Suprapubic skin (tissue), 4 donors: ENCODE measurements around the gene RELCH. TPM values are rescaled to one million over a fixed set of nuclear protein-coding genes. Genes with fewer than 3 reads are reported as not detected.
A peak's percentile ranks its signal among the peaks of the same experiment; 100 is the strongest.

ENCODE experiments used
- DNase-seq, 2 donors: peaks; one replicate each; pipeline ENCODE4 v3.0.0-alpha.2; 2019; ENCODE audit warnings: low spot score in 2 of 2
- H3K27ac ChIP-seq: fragments of 200-600 bp; sonication (generic); one replicate; pipeline ENCODE4 v1.5.1; 2019
- H3K27me3 ChIP-seq: fragments of 200-600 bp; sonication (generic); one replicate; pipeline ENCODE4 v1.5.1; 2019
- H3K36me3 ChIP-seq: fragments of 200-600 bp; sonication (generic); one replicate; pipeline ENCODE4 v1.5.1; 2019
- H3K4me1 ChIP-seq: fragments of 200-600 bp; sonication (generic); one replicate; pipeline ENCODE4 v1.5.1; 2019
- H3K4me3 ChIP-seq: fragments of 200-600 bp; sonication (generic); one replicate; pipeline ENCODE4 v1.5.1; 2019; ENCODE audit warnings: mild to moderate bottlenecking
- H3K9me3 ChIP-seq: fragments of 200-600 bp; sonication (generic); one replicate; pipeline ENCODE4 v1.5.1; 2019
- CTCF ChIP-seq, 2 donors: fragments of 200-600 bp in 1 of 2; fragments of 450-650 bp in 1 of 2; sonication (generic) in 1 of 2; IDR thresholded peaks; one replicate each; pipeline ENCODE4 v1.5.1; 2016 to 2019; ENCODE audit warnings: antibody characterized with exemption in 2 of 2, mild to moderate bottlenecking in 1 of 2, moderate library complexity in 1 of 2
- EP300 ChIP-seq: sonication (generic); formaldehyde crosslinking; IDR thresholded peaks from one replicate; pipeline ENCODE4 v1.6.1; 2017; ENCODE audit warnings: antibody characterized with exemption
- POLR2A ChIP-seq, 2 donors: fragments of 450-650 bp; IDR thresholded peaks; one replicate each; pipeline ENCODE4 v1.6.1; 2017; ENCODE audit warnings: antibody characterized with exemption in 2 of 2, mild to moderate bottlenecking in 2 of 2, moderate library complexity in 2 of 2
- POLR2AphosphoS5 ChIP-seq, 3 donors: sonication (generic); formaldehyde crosslinking; IDR thresholded peaks; one replicate each; pipeline ENCODE4 v1.6.1; 2017; ENCODE audit warnings: antibody characterized with exemption in 3 of 3
- WGBS: methylation state at CpG from one replicate; pipeline ENCODE4 v1.1.5; 2018; 5-methylcytosine and 5-hydroxymethylcytosine counted together
- total RNA-seq, 4 donors: library from RNA; depleted of rRNA; stranded (reverse); fragments of >200 nt; gene quantifications; one replicate each; pipeline ENCODE4 v1.1.0, GENCODE V29; 2016

RELCH gene
- total RNA-seq, 4 donors from 2014 or later = 54.2 to 108 (median 61.9) TPM

GRCh38 chr18:62196079-62196478, 9.0 kb downstream of the RELCH start:
- no peak for DNase-seq
- Histone ChIP-seq H3K27me3 (no peaks in the 10 kb centered on the region), H3K4me3 (no peak overlapping the region), H3K27ac (no peak overlapping the region), H3K9me3 (no peaks in the 10 kb centered on the region), H3K4me1 (peaks cover 29% of the 10 kb centered on the region), H3K36me3 (no peaks in the 10 kb centered on the region)
- no peak for TF ChIP-seq POLR2AphosphoS5 (IDR thresholded peaks at IDR 0.05)
- no peak for TF ChIP-seq POLR2A (IDR thresholded peaks at IDR 0.05)
- TF ChIP-seq CTCF (IDR thresholded peaks at IDR 0.05) = no peak
- no peak for TF ChIP-seq EP300
- 99% methylated on average over 7 of the region's 7 CpGs for WGBS

GRCh38 chr18:62196980-62197379, 9.9 kb downstream of the RELCH start:
- H3K4me1 ChIP-seq = peaks cover 26% of the 10 kb centered on the region

GRCh38 chr18:62198259-62198658, 11.2 kb downstream of the RELCH start:
- WGBS = 42% methylated on average over 2 of the region's 2 CpGs
- no peaks in the 10 kb centered on the region for H3K36me3 ChIP-seq
- peak overlapping the region; percentile 23 for H3K27ac ChIP-seq
- peaks cover 29% of the 10 kb centered on the region for H3K4me1 ChIP-seq
- H3K27me3 ChIP-seq = no peaks in the 10 kb centered on the region
- TF ChIP-seq CTCF (IDR thresholded peaks at IDR 0.05) (no peak), EP300 (no peak), POLR2A (IDR thresholded peaks at IDR 0.05) (no peak), POLR2AphosphoS5 (IDR thresholded peaks at IDR 0.05) (no peak)
- no peak for DNase-seq
- H3K9me3 ChIP-seq = no peaks in the 10 kb centered on the region
- no peak overlapping the region for H3K4me3 ChIP-seq

More at GRCh38 chr18:62196980-62197379, 9.9 kb downstream of the RELCH start:
- Histone ChIP-seq H3K36me3 (no peaks in the 10 kb centered on the region), H3K4me3 (no peak overlapping the region), H3K9me3 (no peaks in the 10 kb centered on the region), H3K27ac (no peak overlapping the region), H3K27me3 (no peaks in the 10 kb centered on the region)
- DNase-seq = no peak
- TF ChIP-seq POLR2A (IDR thresholded peaks at IDR 0.05) (no peak), EP300 (no peak), CTCF (IDR thresholded peaks at IDR 0.05) (no peak), POLR2AphosphoS5 (IDR thresholded peaks at IDR 0.05) (no peak)

GRCh38 chr18:62199629-62200028, 12.6 kb downstream of the RELCH start:
- Histone ChIP-seq H3K36me3 (no peaks in the 10 kb centered on the region), H3K4me1 (peaks cover 25% of the 10 kb centered on the region), H3K27ac (no peak overlapping the region), H3K9me3 (no peaks in the 10 kb centered on the region), H3K27me3 (no peaks in the 10 kb centered on the region), H3K4me3 (no peak overlapping the region)
- no peak for TF ChIP-seq EP300
- TF ChIP-seq POLR2A (IDR thresholded peaks at IDR 0.05) = no peak
- no peak for TF ChIP-seq POLR2AphosphoS5 (IDR thresholded peaks at IDR 0.05)
- no peak for TF ChIP-seq CTCF (IDR thresholded peaks at IDR 0.05)
- no peak for DNase-seq
- WGBS = 78% methylated on average over 2 of the region's 2 CpGs

GRCh38 chr18:62200121-62200914, 13.3 kb downstream of the RELCH start:
- H3K27ac ChIP-seq = peak overlapping the region; percentile 7
- no peak for TF ChIP-seq CTCF (IDR thresholded peaks at IDR 0.05)
- TF ChIP-seq POLR2A (IDR thresholded peaks at IDR 0.05) = no peak
- TF ChIP-seq EP300 = no peak
- no peak for TF ChIP-seq POLR2AphosphoS5 (IDR thresholded peaks at IDR 0.05)
- H3K4me1 ChIP-seq = peaks cover 25% of the 10 kb centered on the region
- no peak overlapping the region for H3K4me3 ChIP-seq
- no peaks in the 10 kb centered on the region for H3K9me3 ChIP-seq
- H3K27me3 ChIP-seq = no peaks in the 10 kb centered on the region
- DNase-seq = no peak
- no peaks in the 10 kb centered on the region for H3K36me3 ChIP-seq
- 61% methylated on average over 3 of the region's 3 CpGs for WGBS
